ENCODE measurements around the gene OR1J2.
"Not testable (repeated sequence)": the region's sequence is repeated elsewhere in the genome, so short reads cannot be mapped to it uniquely, and the experiment has no call there.

Gene OR1J2

DNA sequence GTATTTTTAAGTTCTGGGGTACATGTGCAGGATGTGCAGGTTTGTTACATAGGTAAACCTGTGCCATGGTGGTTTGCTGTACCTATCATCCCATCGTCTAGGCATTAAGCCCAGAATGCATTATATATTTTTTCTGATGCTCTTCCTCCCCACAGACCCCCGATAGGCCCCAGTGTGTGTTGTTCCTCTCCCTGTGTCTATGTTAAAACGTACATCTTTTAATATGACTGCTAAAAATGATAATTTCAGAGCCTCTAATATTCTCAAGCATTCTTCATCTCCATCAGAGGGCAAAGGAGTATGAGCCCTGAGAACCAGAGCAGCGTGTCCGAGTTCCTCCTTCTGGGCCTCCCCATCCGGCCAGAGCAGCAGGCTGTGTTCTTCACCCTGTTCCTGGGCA is at the start of gene OR1J2:
TSS of gene OR1J2 (plus strand) at position 301 of the 400 bp plus-strand sequence. CDS start at position 301, 0 bp downstream.
- no peak for DNase-seq

- DNase-seq: peak; percentile 43
These were observed 46.6 kb upstream of the OR1J2 start for GRCh38 chr9:122463828-122464632.

DNA sequence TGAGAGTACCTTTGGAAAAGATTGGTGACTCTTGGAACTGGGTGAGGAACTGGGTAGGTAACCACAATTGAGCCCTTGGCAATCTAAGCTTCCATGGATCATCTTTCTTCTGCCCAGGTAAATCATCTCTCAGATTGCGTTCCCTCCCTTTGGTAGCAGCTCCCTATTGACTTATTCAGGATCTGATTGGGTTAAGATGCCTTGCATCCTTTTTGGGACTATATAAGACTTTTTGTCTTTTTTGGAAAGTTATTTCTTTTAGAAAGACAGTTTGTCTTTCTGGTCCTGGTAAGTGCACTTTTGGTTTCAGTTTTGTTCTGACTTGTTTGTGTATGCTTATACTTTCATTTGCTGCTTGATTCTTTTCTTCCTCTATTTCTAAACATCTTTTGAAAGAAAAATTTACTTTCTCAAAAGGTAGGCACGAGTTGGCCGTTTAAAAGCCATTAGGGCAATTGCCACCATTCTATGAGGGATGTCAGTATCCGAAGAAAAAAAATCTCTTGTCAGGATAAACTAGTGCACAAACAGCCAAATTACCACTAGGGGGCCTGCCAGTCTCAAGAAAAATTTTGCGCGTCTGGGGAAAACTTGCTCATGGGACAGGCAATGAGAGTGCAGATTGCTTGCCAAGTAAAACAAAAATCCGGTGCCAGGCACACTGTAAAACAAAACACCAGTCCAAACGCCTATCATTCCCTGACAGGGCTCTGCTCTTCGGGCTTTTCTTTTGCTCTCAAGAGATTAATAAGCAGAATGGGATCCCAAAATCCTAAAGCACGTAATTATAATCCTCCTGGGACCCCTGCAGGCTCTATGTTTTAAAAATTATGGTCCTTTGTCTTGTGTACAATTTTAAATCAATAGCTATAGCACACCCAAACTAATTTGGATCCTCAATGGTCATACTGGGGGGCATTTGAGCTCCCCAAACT is 45.7 kb upstream of the OR1J2 start:
- peak; percentile 89 for DNase-seq

GRCh38 chr9:122466456-122466855 is 44.1 kb upstream of the OR1J2 start:
- DNase-seq: no peak

GRCh38 chr9:122468735-122469134 is 41.9 kb upstream of the OR1J2 start:
- peak; percentile 59 for DNase-seq

DNA sequence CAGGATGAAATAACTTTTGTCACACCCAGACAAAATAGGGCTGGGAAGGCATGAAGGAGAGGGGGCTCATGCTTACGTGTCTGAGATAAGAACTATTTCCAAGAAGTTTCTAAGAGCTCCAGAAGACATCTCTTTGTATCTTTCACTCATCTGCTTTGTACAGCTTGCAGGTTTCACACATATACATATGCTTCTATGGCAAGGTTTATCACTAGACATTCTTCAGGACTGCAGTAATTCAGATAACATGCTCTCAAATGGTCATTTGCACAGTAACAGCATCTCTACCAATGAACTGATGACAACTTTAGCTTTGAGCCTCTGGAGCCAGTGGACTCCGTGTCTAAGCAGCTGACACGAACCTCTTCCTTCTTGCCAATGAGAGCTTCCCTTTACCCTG is 36.0 kb upstream of the OR1J2 start:
- no peak for DNase-seq

DNA sequence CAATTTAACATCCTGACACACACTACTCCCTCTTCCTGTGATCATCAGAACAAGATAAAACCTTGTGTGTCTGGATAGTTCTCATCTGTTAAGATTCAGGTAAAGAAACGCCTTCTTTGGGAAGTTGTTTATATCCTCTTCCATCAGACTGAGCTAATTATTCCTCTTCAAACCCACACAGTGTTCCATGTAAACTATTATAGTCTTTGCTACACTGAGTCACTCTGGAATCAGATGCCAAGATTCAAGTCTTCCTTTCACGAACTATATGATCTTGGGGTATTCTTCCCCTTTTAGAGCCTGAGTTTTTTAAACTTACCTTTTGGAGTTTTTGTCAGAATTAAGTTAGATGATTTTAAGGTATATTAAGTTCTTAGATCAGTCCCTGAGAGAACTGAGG is 34.9 kb upstream of the OR1J2 start:
- DNase-seq: no peak

DNA sequence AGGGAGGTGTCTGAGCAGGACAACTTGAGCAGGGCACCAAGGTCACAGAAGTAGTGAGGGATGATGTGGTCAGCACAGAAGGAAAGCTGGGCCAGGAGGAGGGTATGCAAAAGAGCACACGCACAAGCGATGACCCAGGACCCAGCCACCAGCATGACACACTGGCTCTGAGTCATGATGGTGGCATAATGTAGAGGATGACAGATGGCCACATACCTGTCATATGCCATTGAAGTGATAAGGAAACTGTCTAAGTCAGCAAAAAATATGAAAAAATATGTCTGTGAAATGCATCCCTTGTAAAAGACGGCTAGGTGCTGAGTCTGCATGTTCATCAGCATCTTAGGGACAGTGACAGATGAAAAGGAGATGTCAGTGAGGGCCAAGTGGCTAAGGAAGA is 33.3 kb upstream of the OR1J2 start:
- DNase-seq: no peak

GRCh38 chr9:122477826-122478225 is 32.8 kb upstream of the OR1J2 start, which contains the start of gene OR1J1:
OR1J1 (minus strand) TSS chr9:122477926; CDS start chr9:122477926, 0 bp downstream.
- no peak for DNase-seq

- no peak for DNase-seq
These were observed 31.5 kb upstream of the OR1J2 start for GRCh38 chr9:122479062-122479461.

DNA sequence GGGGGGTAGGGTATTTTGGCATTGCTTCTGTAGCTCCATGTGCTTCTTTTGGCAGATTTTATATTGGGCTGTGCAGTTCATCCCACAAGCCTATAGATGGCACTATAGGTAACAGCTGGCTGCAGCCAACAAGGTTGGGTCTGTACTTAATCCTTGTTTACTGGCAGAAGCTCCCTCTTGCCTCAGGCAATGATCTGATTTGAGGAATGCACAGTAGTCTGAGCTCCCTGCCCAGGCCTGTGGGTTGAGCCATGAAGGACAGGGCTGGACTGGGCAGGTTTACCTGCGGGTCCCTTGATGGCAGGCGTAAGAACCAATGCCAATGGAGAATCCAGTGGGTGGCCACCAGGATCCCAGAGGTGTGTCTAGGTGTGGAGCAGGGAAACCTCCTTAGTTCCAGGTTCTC is 11.7 kb upstream of the OR1J2 start:
- peak; percentile 74 for DNase-seq

- DNase-seq: no peak
These were observed 3.6 kb upstream of the OR1J2 start for GRCh38 chr9:122506964-122507363.

DNA sequence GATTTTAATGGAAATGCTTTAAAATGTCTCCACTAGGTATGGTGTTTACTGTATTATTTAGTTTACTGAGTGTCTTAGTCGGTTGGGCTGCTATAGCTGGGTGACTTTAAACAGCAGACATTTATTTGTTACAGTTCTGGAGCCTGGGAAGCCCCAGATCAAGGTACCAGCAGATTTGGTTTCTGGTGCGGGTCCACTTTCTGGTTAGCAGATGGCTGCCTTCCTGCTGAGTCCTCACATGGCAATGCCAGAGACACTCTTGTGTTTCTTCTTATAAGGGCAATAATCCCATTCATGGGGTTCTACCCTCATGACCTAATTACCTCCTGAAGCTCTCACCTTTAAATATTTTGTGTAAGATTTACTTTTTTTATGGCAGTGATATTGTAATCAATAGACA is 7.6 kb downstream of the OR1J2 start:
- DNase-seq: no peak

- no peak for DNase-seq
These were observed 8.2 kb downstream of the OR1J2 start, which contains the start of gene OR1J4 for GRCh38 chr9:122518841-122519240. OR1J4 (plus strand) TSS chr9:122519141; CDS start chr9:122519141, 0 bp downstream.

GRCh38 chr9:122519376-122519775 is 8.8 kb downstream of the OR1J2 start:
- DNase-seq: no peak

DNA sequence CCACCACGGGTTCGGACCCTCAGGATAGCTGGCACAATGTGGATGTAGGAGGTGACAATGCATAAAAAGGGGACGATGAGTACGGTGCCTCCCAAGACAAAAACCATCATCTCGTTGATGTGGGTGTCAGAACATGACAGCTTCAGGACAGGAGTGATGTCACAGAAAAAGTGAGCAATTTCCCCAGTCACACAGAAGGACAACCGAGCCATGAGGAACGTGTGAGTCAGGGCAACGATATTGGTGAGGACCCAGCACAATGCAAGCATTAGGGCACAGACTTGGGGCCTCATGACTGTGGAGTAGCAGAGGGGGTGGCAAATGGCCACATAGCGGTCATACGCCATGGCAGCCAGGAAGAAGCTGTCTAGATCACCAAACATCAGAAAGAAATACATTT is 16.0 kb downstream of the OR1J2 start:
- DNase-seq: no peak

GRCh38 chr9:122527193-122527592 is 16.6 kb downstream of the OR1J2 start, which contains the start of gene OR1N1:
OR1N1 (minus strand) TSS chr9:122527293; CDS start chr9:122527293, 0 bp downstream.
- no peak for DNase-seq

DNA sequence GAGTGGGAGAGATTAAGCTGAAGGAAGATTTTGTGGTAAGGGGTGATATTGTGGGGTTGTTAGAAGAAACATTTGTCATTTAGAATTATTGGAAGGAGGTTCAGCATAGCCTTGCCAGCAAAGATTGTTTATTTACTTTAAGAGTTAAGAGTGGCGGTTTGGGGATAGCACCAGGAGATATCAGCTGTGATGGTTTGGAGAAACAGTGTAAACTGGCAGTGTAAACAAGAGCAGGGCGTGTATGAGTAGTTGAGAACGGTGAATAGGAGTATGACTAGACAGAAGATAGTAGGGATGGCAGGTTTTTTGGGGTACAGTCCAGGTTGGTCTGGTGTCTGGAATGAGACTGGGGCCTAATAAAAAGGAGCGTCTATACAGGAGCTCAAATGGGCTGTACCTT is 20.6 kb downstream of the OR1J2 start:
- not testable (repeated sequence) for DNase-seq

DNA sequence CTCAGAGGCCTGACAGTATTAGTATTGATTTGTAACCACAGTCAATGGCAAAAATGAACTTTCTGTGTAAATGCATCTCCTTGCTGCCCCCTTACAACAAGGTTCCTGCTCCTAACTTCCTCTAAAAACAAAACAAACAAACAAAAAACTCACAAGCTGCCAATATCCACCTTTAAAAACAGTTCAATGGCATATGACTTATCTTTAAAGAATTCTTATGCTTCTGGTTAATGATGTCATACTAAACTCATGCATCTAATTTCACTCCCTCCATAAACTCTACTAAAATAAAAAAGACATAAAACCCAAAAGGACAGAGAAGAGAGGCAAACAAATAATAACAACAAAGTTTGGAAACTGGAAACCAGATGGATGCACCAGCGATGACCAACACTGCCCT is 25.5 kb downstream of the OR1J2 start:
- peak; percentile 7 for DNase-seq

DNA sequence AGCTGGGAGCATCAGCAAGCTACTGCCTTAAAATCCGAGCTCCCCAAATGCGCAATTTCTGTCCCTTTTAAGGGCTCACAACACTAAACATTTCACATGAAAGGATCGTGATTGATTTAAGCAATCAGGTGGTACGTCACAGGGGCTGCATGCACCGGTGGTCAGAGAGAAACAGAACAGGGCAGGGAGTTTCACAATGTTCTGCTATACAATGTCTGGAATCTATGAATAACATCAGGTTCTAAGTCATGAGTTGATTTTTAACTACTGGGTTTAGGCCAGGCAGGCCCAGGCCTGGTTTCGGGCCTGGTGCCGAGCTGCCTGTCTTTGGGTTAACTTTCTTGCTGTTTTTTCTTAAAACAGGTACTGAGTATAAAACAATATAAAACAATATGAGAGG is 26.5 kb downstream of the OR1J2 start:
- not testable (repeated sequence) for DNase-seq

DNA sequence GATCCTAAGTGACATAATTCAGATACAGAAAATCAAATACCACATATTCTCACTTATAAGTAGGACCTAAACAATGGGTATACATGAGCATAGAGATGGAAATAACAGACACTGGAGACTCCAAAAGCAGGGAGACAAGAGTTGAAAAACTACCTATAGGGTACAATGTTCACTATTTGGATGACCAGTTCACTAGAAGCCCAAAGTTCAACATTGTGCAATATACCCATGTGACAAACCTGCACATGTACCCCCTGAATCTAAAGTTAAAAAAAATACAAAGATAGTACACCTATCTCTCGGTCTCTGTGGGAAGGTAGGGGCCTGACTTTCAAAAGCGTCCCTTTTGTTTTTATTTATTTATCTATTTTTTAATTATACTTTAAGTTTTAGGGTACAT is 28.2 kb downstream of the OR1J2 start:
- no peak for DNase-seq

- no peak for DNase-seq
These were observed 35.6 kb downstream of the OR1J2 start for GRCh38 chr9:122546196-122546595.

DNA sequence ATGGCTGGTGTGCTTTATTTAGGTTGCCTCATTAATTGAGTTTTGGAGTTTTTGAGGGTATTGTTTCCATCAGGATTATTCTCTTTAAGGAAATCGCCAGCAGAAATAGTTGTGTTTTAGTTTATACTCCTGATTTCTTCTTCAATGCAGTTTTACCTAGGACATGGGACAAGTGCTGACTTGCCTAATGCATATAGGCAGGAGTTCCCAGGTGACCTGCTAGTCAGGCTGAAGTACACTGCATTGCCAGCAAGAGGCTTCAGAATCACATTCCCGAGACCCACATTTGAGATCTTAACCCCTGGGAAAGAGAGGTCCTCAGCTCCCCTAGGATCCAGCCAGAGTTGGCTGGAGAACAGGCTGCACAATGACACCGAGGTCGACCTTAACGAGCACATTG is 40.8 kb downstream of the OR1J2 start:
- no peak for DNase-seq

GRCh38 chr9:122552812-122553211 is 42.2 kb downstream of the OR1J2 start, which contains the start of gene OR1N2:
OR1N2 (plus strand) TSS chr9:122553112; CDS start chr9:122553212, 100 bp downstream.
- DNase-seq: no peak
